ENCODE measurements around the gene TASL. TPM values are rescaled to one million over a fixed set of nuclear protein-coding genes. Genes with fewer than 3 reads are reported as not detected.

The TASL gene
- total RNA-seq, 1 donor from 2014 or later, result 0.49 TPM

Small RNA genes within 50 kb of the gene (small RNA-seq; reads per million reads assigned to genes)
- not detected for gene CKS1BP6

Other genes starting within 250 kb of the TASL start
- gene GK, start 75.7 kb upstream of the TASL start, total RNA-seq, result 7.6 TPM